NCI-H2196 treated with DMSO at 0.1 percent for 48 hours (cell line): ENCODE measurements around the gene FAM53C.
"Not testable (repeated sequence)": the region's sequence is repeated elsewhere in the genome, so short reads cannot be mapped to it uniquely, and the experiment has no call there.

Experiments
- DNase-seq: peaks from one replicate; lab custom pipeline; 2025; ENCODE audit not compliant: unreplicated experiment; lab: John Stamatoyannopoulos, UW

FAM53C gene

DNA sequence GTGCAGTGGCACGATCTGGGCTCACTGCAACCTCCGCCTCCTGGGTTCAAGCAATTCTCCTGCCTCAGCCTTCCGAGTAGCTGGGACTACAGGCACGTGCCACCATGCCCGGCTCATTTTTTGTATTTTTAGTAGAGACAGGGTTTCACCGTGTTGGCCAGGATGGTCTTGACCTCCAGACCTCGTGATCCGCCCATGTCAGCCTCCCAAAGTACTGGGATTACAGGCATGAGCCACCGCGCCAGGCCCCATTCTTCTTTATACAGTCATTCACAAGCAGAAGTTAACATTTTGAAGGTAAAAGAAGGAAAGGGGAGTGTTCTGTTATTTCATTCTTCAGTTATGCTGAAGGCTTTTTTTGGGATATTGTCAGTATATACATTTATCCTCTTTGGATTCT, 51.8 kb downstream of the FAM53C start:
- not testable (repeated sequence) for DNase-seq

- DNase-seq = no peak
These were observed 53.9 kb downstream of the FAM53C start for GRCh38 chr5:138391859-138392386.
